Heart left ventricle (tissue), 16 donors: ENCODE results near the gene MYH11. TPM values are rescaled to one million over a fixed set of nuclear protein-coding genes. Genes with fewer than 3 reads are reported as not detected.

Experiments used
- ATAC-seq, 4 donors: fragments of 200-7000 bp; cut with Tn5 transposase; one replicate each; pipeline ENCODE4 v1.9.1; 2020 to 2022; ENCODE audit warnings: moderate library complexity in 4 of 4, mild to moderate bottlenecking in 3 of 4, moderate number of reproducible peaks in 1 of 4
- DNase-seq, 5 donors: peaks; one replicate each; pipeline ENCODE4 v3.0.0-alpha.2; 2020
- H3K27ac ChIP-seq, 12 donors: fragments of 200-600 bp; sonication (generic) in 4 of 12; one replicate each; pipeline versions ENCODE4 v1.5.0 to v1.8.0; 2016 to 2022; ENCODE audit warnings: mild to moderate bottlenecking in 2 of 12
- H3K27me3 ChIP-seq, 9 donors: fragments of 200-600 bp; sonication (generic) in 2 of 9; one replicate each; pipeline versions ENCODE4 v1.5.1 to v1.8.0; 2016 to 2022; ENCODE audit warnings: mild to moderate bottlenecking in 3 of 9
- H3K36me3 ChIP-seq, 9 donors: fragments of 200-600 bp; sonication (generic) in 2 of 9; one replicate each; pipeline versions ENCODE4 v1.5.0 to v1.8.0; 2018 to 2022; ENCODE audit warnings: mild to moderate bottlenecking in 2 of 9
- H3K4me1 ChIP-seq, 12 donors: fragments of 200-600 bp; sonication (generic) in 4 of 12; one replicate each; pipeline versions ENCODE4 v1.5.0 to v1.8.0; 2016 to 2022; ENCODE audit warnings: mild to moderate bottlenecking in 3 of 12
- H3K4me3 ChIP-seq, 12 donors: fragments of 200-600 bp; sonication (generic) in 4 of 12; one replicate each; pipeline versions ENCODE4 v1.5.0 to v1.8.0; 2017 to 2022; ENCODE audit warnings: mild to moderate bottlenecking in 9 of 12, moderate library complexity in 4 of 12
- H3K9me3 ChIP-seq, 12 donors: fragments of 200-600 bp; sonication (generic) in 4 of 12; one replicate each; pipeline versions ENCODE4 v1.5.0 to v1.8.0; 2016 to 2022; ENCODE audit warnings: mild to moderate bottlenecking in 1 of 12
- POLR2A ChIP-seq, 2 donors: fragments of 450-650 bp; IDR thresholded peaks; one replicate each; pipeline ENCODE4 v1.6.1; 2017; ENCODE audit warnings: antibody characterized with exemption in 2 of 2, mild to moderate bottlenecking in 2 of 2, moderate library complexity in 2 of 2
- WGBS, 4 donors: extraction: QIAGEN DNeasy Blood & Tissue Kit in 2 of 4; methylation state at CpG; one replicate each; pipeline versions ENCODE4 v1.1.5 to v1.1.7; 2013 to 2018; 5-methylcytosine and 5-hydroxymethylcytosine counted together
- intact Hi-C, 10 donors: fragments of 100-400 bp; cut with DNase I; formaldehyde crosslinking; loops; one replicate each; pipeline versions ENCODE4 v1.11.1 to v1.14.2; 2022
- polyA plus RNA-seq, 2 donors: library from polyadenylated mRNA; stranded (reverse); fragments of 200-250 nt; gene quantifications; one replicate each; pipeline ENCODE4 v1.2.3, GENCODE V29; 2013
- total RNA-seq, 9 donors: library from RNA; depleted of rRNA in 2 of 9; stranded (reverse); fragments of >200 nt in 2 of 9; fragmentation: NEBNext Ultra II Directional in 3 of 9; extraction: Animal tissue kit (Norgen Biotek cat#: 25700) in 3 of 9; gene quantifications; one replicate each; pipeline versions ENCODE4 v1.1.0 to v1.2.4, GENCODE V29; 2016 to 2023
- TF ChIP-seq, protein P1 (sequence below), 12 donors: fragments of 200-600 bp; sonication (generic) in 4 of 12; IDR thresholded peaks; one replicate each; pipeline versions ENCODE4 v1.5.0 to v1.8.0; 2018 to 2022; ENCODE audit warnings: antibody characterized with exemption in 12 of 12, mild to moderate bottlenecking in 5 of 12
- donor health status: ischemic (EF 13 %, LVEDD 7.1; RV severe dilation, severe dysfunction).
- donor health status: healthy with polysubstance abuse.
- donor health status: DM: no; HTN: yes; CAD: no.
- donor health status: DM: no; HTN: no; CAD: no.
- donor health status: ischemic (EF 25% LVEDD 6.9; RV normal size, moderate dysfunction).
- donor health status: ischemic (EF 25% LVEDD 5.7; RV mildly dilated, moderate dysfunction).
- donor health status: healthy.
- donor health status: DM: yes; HTN: yes; CAD: no.
- donor health status: ischemic (EF 35%, LVEDD 5.7; RV mildly dilated, moderate dysfunction).
- donor health status: nonischemic (EF 11% LVEDD 7.7; RV severe dilation, severe dysfunction).
- donor health status: DM: yes; HTN: yes; CAD: no.
- donor health status: PGD.
- donor health status: ischemic (EF 29% LVEDD 5.4; RV normal size, mild dysfunction).
- donor health status: nonischemic (EF 23%, LVEDD 6.1; RV moderate dilation, normal function).

The MYH11 gene
- total and polyA plus RNA-seq, 11 donors: 9.8 to 71.9 (median 26.5) TPM

DNA sequence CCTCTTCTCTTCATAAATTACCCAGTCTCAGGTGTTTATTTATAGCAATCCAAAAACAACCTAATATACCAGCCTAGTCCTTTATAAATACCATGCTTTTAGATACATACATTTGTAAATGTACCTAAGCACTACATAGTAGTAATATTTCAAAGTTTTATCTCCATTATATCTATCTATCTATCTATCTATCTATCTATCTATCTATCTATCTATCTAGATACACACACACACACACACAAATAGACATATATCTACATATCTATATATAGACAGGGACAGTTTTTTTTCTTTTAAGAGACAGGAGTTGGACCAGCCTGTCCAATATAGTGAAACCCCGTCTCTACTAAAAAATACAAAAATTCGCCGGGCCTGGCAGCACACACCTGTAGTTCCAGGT is 25.7 kb upstream of the MYH11 start:
- Histone ChIP-seq H3K9me3 (no peaks in the 10 kb centered on the region), H3K4me1 (peaks cover 0 to 32% (median 16%) of the 10 kb centered on the region in 12 donors), H3K4me3 (no peak overlapping the region), H3K36me3 (peaks cover 0 to 62% (median 49%) of the 10 kb centered on the region in 9 donors), H3K27ac (no peak overlapping the region), H3K27me3 (no peaks in the 10 kb centered on the region)
- DNase-seq (no peak), ATAC-seq (no peak)
- WGBS, 4 donors: 95 to 98% (median 98%) methylated on average over 3 of the region's 3 CpGs
- intact Hi-C loops: loop anchor here in 3 of 10 donors (10.0 kb wide), 3 partner anchors 142 to 202 kb away; no protein-coding TSS in a partner anchor
- TF ChIP-seq, protein P1, sequence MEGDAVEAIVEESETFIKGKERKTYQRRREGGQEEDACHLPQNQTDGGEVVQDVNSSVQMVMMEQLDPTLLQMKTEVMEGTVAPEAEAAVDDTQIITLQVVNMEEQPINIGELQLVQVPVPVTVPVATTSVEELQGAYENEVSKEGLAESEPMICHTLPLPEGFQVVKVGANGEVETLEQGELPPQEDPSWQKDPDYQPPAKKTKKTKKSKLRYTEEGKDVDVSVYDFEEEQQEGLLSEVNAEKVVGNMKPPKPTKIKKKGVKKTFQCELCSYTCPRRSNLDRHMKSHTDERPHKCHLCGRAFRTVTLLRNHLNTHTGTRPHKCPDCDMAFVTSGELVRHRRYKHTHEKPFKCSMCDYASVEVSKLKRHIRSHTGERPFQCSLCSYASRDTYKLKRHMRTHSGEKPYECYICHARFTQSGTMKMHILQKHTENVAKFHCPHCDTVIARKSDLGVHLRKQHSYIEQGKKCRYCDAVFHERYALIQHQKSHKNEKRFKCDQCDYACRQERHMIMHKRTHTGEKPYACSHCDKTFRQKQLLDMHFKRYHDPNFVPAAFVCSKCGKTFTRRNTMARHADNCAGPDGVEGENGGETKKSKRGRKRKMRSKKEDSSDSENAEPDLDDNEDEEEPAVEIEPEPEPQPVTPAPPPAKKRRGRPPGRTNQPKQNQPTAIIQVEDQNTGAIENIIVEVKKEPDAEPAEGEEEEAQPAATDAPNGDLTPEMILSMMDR (IDR thresholded peaks at IDR 0.05): no peak
- TF ChIP-seq POLR2A (IDR thresholded peaks at IDR 0.05): no peak

- TF ChIP-seq, protein P1 (IDR thresholded peaks at IDR 0.05): no peak
- no peak for TF ChIP-seq POLR2A (IDR thresholded peaks at IDR 0.05)
- ATAC-seq (no peak), DNase-seq (no peak)
- Histone ChIP-seq H3K4me3 (no peak overlapping the region), H3K9me3 (no peaks in the 10 kb centered on the region), H3K27ac (no peak overlapping the region), H3K27me3 (no peaks in the 10 kb centered on the region), H3K36me3 (peaks cover 0 to 67% (median 55%) of the 10 kb centered on the region in 9 donors), H3K4me1 (peaks cover 0 to 25% (median 10%) of the 10 kb centered on the region in 12 donors)
- intact Hi-C loops: loop anchor here in 3 of 10 donors (10.0 kb wide), 3 partner anchors 143 to 203 kb away; no protein-coding TSS in a partner anchor
- WGBS, 4 donors: 91 to 97% (median 95%) methylated on average over 9 to 13 of the region's 13 CpGs
Measured at GRCh38 chr16:15881794-15882379, 25.1 kb upstream of the MYH11 start.

- Histone ChIP-seq H3K27me3 (no peaks in the 10 kb centered on the region), H3K9me3 (no peaks in the 10 kb centered on the region), H3K36me3 (peaks cover 0 to 79% (median 61%) of the 10 kb centered on the region in 9 donors), H3K27ac (no peak overlapping the region), H3K4me1 (peaks cover 0 to 13% (median under 1%) of the 10 kb centered on the region in 12 donors), H3K4me3 (no peak overlapping the region)
- DNase-seq (no peak), ATAC-seq (no peak)
- TF ChIP-seq, protein P1 (IDR thresholded peaks at IDR 0.05): no peak
- TF ChIP-seq POLR2A (IDR thresholded peaks at IDR 0.05): no peak
- WGBS, 4 donors: 78 to 92% (median 87%) methylated on average over 5 of the region's 5 CpGs
- intact Hi-C loops: loop anchor here in 3 of 10 donors (10.0 kb wide), 3 partner anchors 144 to 204 kb away; no protein-coding TSS in a partner anchor
Measured at GRCh38 chr16:15880434-15881308, 23.8 kb upstream of the MYH11 start.
